Gastrocnemius medialis (tissue), 4 donors: ENCODE results near the gene SYVN1.

ENCODE experiments used
- POLR2A ChIP-seq, 2 donors: fragments of 450-650 bp; IDR thresholded peaks; one replicate each; pipeline ENCODE4 v1.6.1; 2017; ENCODE audit warnings: antibody characterized with exemption in 2 of 2, mild to moderate bottlenecking in 2 of 2, moderate library complexity in 2 of 2
- TF ChIP-seq, protein P1 (sequence below), 5 experiments: fragments of 450-650 bp in 3 of 5; fragments of 200-600 bp in 2 of 5; sonication (generic) in 2 of 5; IDR thresholded peaks in 4 of 5; conservative IDR thresholded peaks in 1 of 5; 1 replicate in 4 of 5; 2 replicates in 1 of 5; pipeline ENCODE4 v1.5.1; 2016 to 2019; ENCODE audit warnings: antibody characterized with exemption in 5 of 5, mild to moderate bottlenecking in 3 of 5, moderate library complexity in 3 of 5

DNA sequence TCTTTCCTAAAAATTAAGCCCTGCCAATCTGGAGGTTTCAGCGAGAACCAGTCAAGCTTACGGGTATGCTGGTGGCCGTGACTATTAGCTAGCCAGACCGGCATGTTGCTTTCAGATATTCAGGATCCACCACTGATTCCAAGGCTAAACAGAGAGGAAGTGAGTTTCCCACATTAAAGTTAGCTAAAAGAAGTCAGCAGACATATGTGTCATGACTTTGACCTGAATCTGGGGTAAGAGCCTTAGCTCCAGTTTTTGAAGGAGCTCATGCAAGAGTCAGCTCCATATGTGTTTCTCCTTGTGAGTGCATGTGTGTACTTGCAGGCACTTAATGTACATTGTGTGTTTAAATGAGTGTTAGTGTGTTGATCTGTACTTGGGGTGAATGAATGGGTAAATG is 48.9 kb downstream of the SYVN1 start:
- TF ChIP-seq, protein P1, sequence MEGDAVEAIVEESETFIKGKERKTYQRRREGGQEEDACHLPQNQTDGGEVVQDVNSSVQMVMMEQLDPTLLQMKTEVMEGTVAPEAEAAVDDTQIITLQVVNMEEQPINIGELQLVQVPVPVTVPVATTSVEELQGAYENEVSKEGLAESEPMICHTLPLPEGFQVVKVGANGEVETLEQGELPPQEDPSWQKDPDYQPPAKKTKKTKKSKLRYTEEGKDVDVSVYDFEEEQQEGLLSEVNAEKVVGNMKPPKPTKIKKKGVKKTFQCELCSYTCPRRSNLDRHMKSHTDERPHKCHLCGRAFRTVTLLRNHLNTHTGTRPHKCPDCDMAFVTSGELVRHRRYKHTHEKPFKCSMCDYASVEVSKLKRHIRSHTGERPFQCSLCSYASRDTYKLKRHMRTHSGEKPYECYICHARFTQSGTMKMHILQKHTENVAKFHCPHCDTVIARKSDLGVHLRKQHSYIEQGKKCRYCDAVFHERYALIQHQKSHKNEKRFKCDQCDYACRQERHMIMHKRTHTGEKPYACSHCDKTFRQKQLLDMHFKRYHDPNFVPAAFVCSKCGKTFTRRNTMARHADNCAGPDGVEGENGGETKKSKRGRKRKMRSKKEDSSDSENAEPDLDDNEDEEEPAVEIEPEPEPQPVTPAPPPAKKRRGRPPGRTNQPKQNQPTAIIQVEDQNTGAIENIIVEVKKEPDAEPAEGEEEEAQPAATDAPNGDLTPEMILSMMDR (IDR thresholded peaks at IDR 0.05 in 4 of 5, conservative IDR thresholded peaks at IDR 0.05 in 1 of 5): no peak
- no peak for TF ChIP-seq POLR2A (IDR thresholded peaks at IDR 0.05)
